Astrocyte of the cerebellum (primary cell): ENCODE measurements around the gene GJA5.

Source experiments
- DNase-seq: peaks from one replicate; pipeline ENCODE4 v3.0.0-alpha.2; 2011; ENCODE audit warnings: low read depth
- H3K4me3 ChIP-seq: 2 replicates; pipeline ENCODE4 v1.5.1; 2011; ENCODE audit warnings: mild to moderate bottlenecking, low read depth, low read length, moderate library complexity
- CTCF ChIP-seq: IDR thresholded peaks from 2 replicates; pipeline ENCODE4 v1.5.1; 2012; ENCODE audit warnings: low read length, low read depth, moderate library complexity, mild to moderate bottlenecking; ENCODE audit errors: missing control alignments
- in situ Hi-C: cut with HindIII; loops from 2 replicates; pipeline ENCODE4 v1.10.0; 2017; ENCODE audit warnings: low sequenced_read_pairs

The GJA5 gene

DNA sequence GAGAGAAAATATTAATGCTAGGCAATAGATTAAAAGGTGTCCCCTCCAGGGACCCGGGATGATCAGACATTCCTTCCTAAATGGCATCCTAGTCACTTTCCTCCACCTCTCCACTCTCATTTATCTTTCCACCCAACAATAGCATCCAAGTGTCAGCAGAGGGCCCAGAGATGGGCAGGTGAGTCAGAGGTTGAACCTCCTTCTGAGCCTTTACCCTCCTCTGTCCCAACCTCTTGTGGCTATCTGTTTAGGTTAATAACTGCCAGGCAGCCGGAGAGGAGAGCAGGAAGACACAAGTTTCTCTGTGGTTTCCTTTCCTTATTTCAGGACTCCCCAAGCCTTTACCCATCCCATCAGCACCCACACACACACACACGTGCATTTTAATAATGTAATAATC, 4.1 kb downstream of the GJA5 start:
- in situ Hi-C loops: no loop called here
- DNase-seq: no peak

DNA sequence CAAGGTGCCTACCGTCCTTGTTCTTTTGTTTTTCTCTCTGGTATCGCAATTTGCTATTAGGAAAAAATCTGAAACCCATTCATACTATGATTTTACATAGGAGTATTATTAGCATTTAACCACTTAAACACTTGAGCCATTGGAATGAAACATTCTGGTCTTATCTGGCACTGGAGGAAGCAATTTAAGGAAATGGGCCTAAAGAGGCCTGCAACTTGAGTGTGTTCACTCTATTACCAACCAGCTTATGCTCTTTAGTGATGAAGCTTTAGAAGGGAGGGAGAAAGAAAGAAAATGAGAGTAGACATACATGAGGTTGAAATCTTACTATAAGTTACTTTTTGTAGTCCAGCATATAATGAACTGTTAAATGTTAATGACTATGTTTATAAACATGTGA, 5.7 kb downstream of the GJA5 start:
- TF ChIP-seq CTCF: no peak
- no peak for DNase-seq
- in situ Hi-C loops: no loop called here
- no peak overlapping the region for H3K4me3 ChIP-seq

More for the DNA sequence above, 4.1 kb downstream of the GJA5 start:
- no peak for TF ChIP-seq CTCF
- H3K4me3 ChIP-seq: no peak overlapping the region

DNA sequence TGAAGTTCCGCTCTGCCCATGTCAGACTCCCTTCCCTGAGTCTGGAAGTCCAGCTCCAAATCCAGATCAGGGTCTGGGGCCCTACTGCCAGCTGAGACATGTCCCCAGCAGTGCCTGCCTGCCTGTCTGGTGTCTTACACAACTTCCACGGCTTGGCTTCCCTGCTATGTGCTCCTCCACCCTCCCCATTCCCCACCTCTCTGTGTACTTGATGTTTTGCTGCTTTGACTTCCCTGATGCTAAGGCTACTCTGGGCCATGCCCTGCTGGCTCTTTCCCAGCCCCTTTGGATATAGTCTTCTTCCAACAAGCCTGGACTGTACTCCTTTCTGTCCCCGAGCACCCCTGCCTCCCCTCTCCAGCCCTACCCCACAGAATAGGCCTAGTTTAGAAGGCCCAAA, 7.3 kb downstream of the GJA5 start:
- no peak for TF ChIP-seq CTCF
- in situ Hi-C loops: no loop called here
- H3K4me3 ChIP-seq: no peak overlapping the region
- no peak for DNase-seq

GRCh38 chr1:147752511-147752910, 7.9 kb downstream of the GJA5 start:
- in situ Hi-C loops: no loop called here

DNA sequence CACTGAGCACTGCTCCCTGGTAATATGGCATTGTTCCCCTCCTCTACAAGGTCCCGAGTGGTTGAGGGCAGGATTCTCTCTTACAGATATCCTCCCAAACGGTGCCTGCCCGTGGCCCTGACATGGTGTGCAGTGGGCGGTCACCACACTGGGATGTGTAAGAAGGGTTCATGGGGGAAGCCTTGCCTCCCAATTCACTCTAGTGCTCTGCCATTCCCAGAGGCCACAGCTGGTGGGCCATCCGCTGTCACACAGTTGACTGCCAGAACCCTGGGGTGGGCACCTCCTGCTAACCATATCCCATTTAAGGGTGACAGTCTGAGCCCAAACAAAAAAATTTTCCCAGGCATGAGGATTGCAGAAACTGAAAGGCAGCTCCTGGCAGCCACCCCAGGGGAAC, 9.1 kb downstream of the GJA5 start:
- DNase-seq: no peak
- no peak for TF ChIP-seq CTCF
- in situ Hi-C loops: no loop called here
- H3K4me3 ChIP-seq: no peak overlapping the region

More at GRCh38 chr1:147752511-147752910, 7.9 kb downstream of the GJA5 start:
- no peak overlapping the region for H3K4me3 ChIP-seq
- no peak for TF ChIP-seq CTCF
- no peak for DNase-seq

DNA sequence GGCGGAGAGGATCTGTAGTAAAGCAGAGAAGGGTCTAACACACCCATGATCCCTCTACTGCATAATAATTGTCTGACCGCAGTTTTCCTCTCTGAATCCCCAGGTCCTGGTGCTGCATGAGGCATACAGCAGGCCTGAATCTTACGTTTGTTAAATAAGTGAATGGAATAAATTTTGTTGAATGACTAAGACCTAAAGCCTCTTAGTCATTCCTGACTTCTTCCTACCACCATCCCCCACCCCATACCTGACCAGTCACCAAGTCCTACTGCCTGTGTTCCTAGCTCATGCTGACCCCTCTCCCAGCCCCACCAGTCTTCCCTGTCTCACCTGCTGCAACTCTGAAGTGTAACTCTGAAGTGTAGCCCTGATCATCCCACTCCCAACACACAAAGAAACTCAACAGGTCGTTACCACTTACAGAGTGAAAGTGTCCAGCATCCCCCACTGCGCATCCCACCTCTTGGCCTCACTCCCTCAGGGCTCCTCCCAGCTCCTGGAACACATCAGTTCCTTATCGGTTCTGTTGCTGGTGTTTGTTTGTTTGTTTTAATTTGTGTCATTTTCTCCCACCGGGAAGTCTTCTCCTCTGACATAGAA, 9.7 kb downstream of the GJA5 start:
- in situ Hi-C loops: no loop called here
- no peak overlapping the region for H3K4me3 ChIP-seq
- no peak for TF ChIP-seq CTCF
- DNase-seq: no peak

DNA sequence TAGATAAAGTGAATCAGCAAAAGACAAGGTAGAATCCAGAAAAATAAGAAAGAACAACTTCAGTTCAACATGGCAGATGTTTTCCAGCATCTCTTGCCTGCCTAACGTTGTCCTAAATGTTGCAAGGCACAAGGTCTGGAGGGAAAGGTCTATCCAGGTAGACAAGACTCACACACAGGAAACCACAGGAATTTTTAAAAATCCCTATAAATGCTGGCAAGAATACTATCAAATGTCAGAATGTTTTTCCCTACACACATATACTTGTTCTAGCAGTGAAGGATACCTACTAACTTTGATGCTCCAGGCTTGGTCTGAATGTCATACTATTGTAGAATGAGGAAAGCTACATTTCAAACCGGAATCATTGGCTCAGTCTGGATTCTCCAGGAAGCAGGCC, 10.6 kb downstream of the GJA5 start:
- DNase-seq: no peak
- no peak for TF ChIP-seq CTCF
- in situ Hi-C loops: loop anchor here (5.0 kb wide), 1 partner anchor 53 kb away; no protein-coding TSS in a partner anchor
- H3K4me3 ChIP-seq: no peak overlapping the region
